BJ (cell line): Measurements from ENCODE around the gene KCNT2. TPM values are rescaled to one million over a fixed set of nuclear protein-coding genes. Genes with fewer than 3 reads are reported as not detected.
"Not testable (repeated sequence)": the region's sequence is repeated elsewhere in the genome, so short reads cannot be mapped to it uniquely, and the experiment has no call there.

Source experiments
- CTCF ChIA-PET: fragments of 350-600 bp; formaldehyde crosslinking; extraction: SDS; loops from one replicate; lab custom pipeline; 2021; ENCODE audit warnings: antibody characterized with exemption, inconsistent platforms; lab: Yijun Ruan, JAX
- POLR2A ChIA-PET: fragments of 300-600 bp; sonication (Branson Sonifier 250); formaldehyde crosslinking; extraction: SDS; loops from one replicate; lab custom pipeline; 2021; ENCODE audit warnings: antibody characterized with exemption; lab: Charles Lee
- DNase-seq: peaks from one replicate; pipeline ENCODE4 v3.0.0-alpha.2; 2011; ENCODE audit warnings: low read depth
- H3K27me3 ChIP-seq: 2 replicates; pipeline ENCODE4 v1.6.0; 2011; ENCODE audit warnings: low read length; ENCODE audit not compliant: control insufficient read depth, insufficient read depth
- H3K36me3 ChIP-seq: 2 replicates; pipeline ENCODE4 v1.5.1; 2011; ENCODE audit warnings: low read length; ENCODE audit not compliant: control insufficient read depth, insufficient read depth
- H3K4me3 ChIP-seq: 2 replicates; pipeline ENCODE4 v1.5.1; 2011; ENCODE audit warnings: low read depth, mild to moderate bottlenecking, control low read depth, low read length
- polyA plus RNA-seq: library from polyadenylated mRNA; depleted of rRNA; stranded (reverse); fragments of >200 nt; gene quantifications from 2 replicates; pipeline ENCODE4 v1.2.3, GENCODE V29; 2011
- TF ChIP-seq, protein P1 (sequence below): IDR thresholded peaks from 2 replicates; pipeline ENCODE4 v1.5.1; 2011; ENCODE audit warnings: low read depth, mild to moderate bottlenecking, control low read depth, inconsistent platforms, low read length, moderate library complexity; ENCODE audit not compliant: insufficient read depth

The KCNT2 gene
- polyA plus RNA-seq, 1 experiment = 0.66 TPM

DNA sequence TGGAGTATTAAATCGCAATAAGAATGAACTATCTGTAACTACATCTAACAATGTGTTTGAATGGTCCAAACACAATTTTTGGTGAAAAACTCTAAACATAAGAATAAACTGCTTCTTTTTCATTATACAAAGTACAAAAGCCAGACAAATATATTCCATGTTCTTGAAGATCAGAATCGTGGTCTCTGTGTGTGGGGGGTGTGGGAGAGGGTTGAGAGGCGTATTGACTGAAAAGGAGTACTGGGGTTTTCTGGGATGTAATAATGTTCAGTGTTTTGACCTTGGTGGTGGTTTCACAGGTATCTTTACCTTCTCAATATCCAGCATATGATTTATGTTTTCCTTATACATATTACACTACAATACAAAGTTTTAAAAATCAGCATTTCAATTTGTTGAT lies 42.8 kb upstream of the KCNT2 start:
- no peaks in the 10 kb centered on the region for H3K27me3 ChIP-seq
- H3K36me3 ChIP-seq = no peaks in the 10 kb centered on the region
- no peak overlapping the region for H3K4me3 ChIP-seq
- TF ChIP-seq, protein P1, sequence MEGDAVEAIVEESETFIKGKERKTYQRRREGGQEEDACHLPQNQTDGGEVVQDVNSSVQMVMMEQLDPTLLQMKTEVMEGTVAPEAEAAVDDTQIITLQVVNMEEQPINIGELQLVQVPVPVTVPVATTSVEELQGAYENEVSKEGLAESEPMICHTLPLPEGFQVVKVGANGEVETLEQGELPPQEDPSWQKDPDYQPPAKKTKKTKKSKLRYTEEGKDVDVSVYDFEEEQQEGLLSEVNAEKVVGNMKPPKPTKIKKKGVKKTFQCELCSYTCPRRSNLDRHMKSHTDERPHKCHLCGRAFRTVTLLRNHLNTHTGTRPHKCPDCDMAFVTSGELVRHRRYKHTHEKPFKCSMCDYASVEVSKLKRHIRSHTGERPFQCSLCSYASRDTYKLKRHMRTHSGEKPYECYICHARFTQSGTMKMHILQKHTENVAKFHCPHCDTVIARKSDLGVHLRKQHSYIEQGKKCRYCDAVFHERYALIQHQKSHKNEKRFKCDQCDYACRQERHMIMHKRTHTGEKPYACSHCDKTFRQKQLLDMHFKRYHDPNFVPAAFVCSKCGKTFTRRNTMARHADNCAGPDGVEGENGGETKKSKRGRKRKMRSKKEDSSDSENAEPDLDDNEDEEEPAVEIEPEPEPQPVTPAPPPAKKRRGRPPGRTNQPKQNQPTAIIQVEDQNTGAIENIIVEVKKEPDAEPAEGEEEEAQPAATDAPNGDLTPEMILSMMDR = no peak
- POLR2A ChIA-PET = no interaction called here
- CTCF ChIA-PET = interaction anchor here (1.0 to 1.6 kb wide), 2 partner anchors 10 kb away, joined by 3 to 6 read pairs; no protein-coding TSS in a partner anchor
- DNase-seq = no peak

DNA sequence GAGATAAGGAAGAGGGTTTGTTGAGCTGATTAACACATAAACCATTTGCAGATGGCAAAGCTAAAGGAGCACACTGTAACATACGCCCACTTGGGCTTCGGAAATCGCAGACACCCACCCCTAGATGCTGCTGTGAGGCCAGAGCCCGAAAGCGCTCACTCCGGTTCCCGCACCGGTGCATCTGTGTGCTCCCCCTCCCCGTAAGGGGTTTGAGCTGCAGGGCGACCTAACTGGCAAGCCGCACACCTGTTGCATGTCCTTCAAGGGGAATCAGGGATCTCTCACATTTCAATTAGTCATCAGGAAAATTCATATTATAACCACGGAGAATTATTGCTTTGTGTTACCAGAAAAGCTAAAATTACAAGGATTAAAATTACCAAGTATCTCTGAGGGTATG lies 42.2 kb upstream of the KCNT2 start:
- Histone ChIP-seq H3K4me3 (no peak overlapping the region), H3K36me3 (no peaks in the 10 kb centered on the region), H3K27me3 (no peaks in the 10 kb centered on the region)
- CTCF ChIA-PET = interaction anchor here (1.1 to 1.6 kb wide), 2 partner anchors 11 to 318 kb away, joined by 3 to 6 read pairs; no protein-coding TSS in a partner anchor
- TF ChIP-seq, protein P1 = no peak
- POLR2A ChIA-PET = no interaction called here
- no peak for DNase-seq

DNA sequence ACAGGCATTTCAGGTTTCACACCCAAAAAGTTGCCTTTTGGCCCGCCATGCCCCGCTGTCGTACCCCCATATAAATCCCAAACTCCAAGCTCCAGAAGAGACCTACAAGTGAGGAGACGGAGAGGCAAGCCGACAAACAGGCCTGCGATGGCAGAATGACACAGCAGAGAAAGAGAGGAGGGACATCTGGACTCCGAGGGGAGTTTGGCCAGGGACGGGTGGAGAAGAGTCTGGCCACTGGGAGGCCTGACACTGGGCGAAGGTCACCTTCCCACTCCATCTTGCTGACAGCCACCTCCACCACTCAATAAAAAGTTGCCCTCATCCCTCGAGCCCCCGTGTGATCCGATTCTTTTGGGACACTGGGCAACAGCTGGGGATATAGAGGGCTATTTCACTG lies 41.8 kb upstream of the KCNT2 start:
- CTCF ChIA-PET = interaction anchor here (1.1 to 1.6 kb wide), 2 partner anchors 11 to 317 kb away, joined by 3 to 6 read pairs; no protein-coding TSS in a partner anchor
- H3K4me3 ChIP-seq = no peak overlapping the region

DNA sequence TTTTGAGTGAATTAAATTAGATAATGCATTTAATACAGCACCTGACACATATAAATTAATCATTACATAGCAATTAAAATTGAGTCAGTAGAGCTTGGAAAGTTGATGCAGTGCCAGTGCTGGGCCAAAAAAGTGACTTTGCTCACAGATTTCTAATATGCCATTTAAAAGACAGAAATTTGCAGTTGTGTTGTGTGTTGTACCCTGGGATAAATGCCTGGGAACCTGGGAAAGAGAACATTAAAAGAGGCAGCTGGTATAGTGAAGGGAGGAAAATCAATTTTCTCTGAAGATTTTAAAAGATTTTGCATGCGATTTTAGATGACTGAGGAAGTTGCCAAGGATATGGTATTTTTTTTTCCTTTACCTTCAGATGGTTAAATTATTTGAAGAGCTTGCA lies 32.7 kb upstream of the KCNT2 start:
- Histone ChIP-seq H3K4me3 (no peak overlapping the region), H3K27me3 (no peaks in the 10 kb centered on the region), H3K36me3 (no peaks in the 10 kb centered on the region)
- POLR2A ChIA-PET = no interaction called here
- no peak for DNase-seq
- CTCF ChIA-PET = no interaction called here
- TF ChIP-seq, protein P1 = no peak

More for the DNA sequence above, 41.8 kb upstream of the KCNT2 start:
- POLR2A ChIA-PET = no interaction called here
- TF ChIP-seq, protein P1 = no peak
- no peak for DNase-seq
- Histone ChIP-seq H3K36me3 (no peaks in the 10 kb centered on the region), H3K27me3 (no peaks in the 10 kb centered on the region)

DNA sequence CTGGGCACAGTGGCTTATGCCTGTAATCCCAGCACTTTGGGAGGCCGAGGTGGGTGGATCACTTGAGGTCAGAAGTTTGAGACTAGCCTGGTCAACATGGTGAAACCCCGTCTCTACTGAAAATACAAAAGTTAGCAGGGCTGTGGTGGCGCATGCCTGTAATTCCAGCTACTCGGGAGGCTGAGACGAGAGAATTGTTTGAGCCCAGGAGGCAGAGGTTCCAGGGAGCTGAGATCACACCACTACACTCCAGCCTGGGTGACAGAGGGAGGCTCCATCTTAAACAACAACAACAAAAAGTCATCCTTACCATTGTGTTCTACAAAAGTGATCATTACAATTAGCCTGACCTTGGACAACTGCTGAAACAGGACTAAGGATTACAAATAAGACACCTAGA lies 31.1 kb upstream of the KCNT2 start:
- POLR2A ChIA-PET, H3K4me3 ChIP-seq, DNase-seq, H3K27me3 ChIP-seq, CTCF ChIA-PET, H3K36me3 ChIP-seq: not testable (repeated sequence)

DNA sequence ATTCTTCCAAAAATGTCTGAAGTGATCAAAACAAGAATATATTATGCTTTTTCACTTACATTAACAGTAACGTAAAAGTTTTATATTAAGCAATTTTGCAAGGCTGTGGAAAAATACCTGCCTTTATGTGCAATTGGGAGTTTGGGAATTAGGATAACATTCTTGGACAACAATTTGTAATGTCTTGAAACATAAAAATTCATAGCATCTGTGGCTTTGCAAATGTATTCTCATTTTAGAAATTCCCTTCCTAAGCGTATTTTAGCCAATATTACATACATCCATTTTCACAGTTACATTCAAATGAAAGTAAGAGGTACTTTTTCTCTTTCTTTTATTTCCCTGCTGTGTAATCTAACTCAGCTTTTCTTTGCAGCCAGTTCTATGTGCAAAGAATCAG lies 30.2 kb upstream of the KCNT2 start:
- CTCF ChIA-PET = no interaction called here
- H3K4me3 ChIP-seq = no peak overlapping the region
- DNase-seq = no peak
- TF ChIP-seq, protein P1 = no peak
- no peaks in the 10 kb centered on the region for H3K36me3 ChIP-seq
- POLR2A ChIA-PET = no interaction called here
- no peaks in the 10 kb centered on the region for H3K27me3 ChIP-seq
